Breast epithelium (tissue), 3 donors: ENCODE measurements around the gene DDX10.

Experiments
- CTCF ChIP-seq, 3 donors: fragments of 450-650 bp; IDR thresholded peaks; one replicate each; pipeline ENCODE4 v1.5.1; 2016 to 2017; ENCODE audit warnings: antibody characterized with exemption in 3 of 3, mild to moderate bottlenecking in 3 of 3, moderate library complexity in 3 of 3
- POLR2A ChIP-seq: fragments of 450-650 bp; IDR thresholded peaks from one replicate; pipeline ENCODE4 v1.6.1; 2016; ENCODE audit warnings: antibody characterized with exemption, mild to moderate bottlenecking, moderate library complexity
- POLR2AphosphoS5 ChIP-seq, 3 donors: sonication (generic); formaldehyde crosslinking; IDR thresholded peaks; one replicate each; pipeline ENCODE4 v1.6.1; 2017; ENCODE audit warnings: antibody characterized with exemption in 3 of 3

- no peak for TF ChIP-seq CTCF (IDR thresholded peaks at IDR 0.05)
- no peak for TF ChIP-seq POLR2AphosphoS5 (IDR thresholded peaks at IDR 0.05)
- TF ChIP-seq POLR2A = no peak
Observed at GRCh38 chr11:108797578-108798100, 132.8 kb downstream of the DDX10 start.
